GM12873 (cell line): ENCODE measurements around the gene LRRFIP1.

Source experiments
- TF ChIP-seq, protein P1 (sequence below): IDR thresholded peaks from 2 replicates; pipeline ENCODE4 v1.5.1; 2012; ENCODE audit warnings: low read depth, mild to moderate bottlenecking, moderate library complexity, low read length, control low read depth; ENCODE audit not compliant: insufficient read depth; ENCODE audit errors: missing control alignments

LRRFIP1 gene

DNA sequence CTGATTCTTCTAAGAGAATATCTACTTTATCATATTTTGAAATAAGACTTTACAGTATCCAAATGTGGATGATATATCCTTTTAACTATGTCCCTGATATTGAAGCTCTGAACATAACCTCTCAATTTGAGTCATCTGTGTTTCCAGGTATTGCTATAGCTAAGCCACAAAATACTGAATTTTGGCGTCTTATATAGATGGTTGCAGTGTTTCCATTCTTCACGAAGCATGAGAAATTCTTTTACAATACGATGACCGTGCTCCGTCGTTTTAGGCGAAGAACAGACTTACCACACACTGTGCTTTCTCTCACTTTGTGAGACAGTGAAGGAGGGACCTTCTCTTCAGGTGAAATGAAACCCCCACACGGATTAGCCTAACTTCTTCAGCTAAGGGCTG, 45.3 kb downstream of the LRRFIP1 start:
- TF ChIP-seq, protein P1, sequence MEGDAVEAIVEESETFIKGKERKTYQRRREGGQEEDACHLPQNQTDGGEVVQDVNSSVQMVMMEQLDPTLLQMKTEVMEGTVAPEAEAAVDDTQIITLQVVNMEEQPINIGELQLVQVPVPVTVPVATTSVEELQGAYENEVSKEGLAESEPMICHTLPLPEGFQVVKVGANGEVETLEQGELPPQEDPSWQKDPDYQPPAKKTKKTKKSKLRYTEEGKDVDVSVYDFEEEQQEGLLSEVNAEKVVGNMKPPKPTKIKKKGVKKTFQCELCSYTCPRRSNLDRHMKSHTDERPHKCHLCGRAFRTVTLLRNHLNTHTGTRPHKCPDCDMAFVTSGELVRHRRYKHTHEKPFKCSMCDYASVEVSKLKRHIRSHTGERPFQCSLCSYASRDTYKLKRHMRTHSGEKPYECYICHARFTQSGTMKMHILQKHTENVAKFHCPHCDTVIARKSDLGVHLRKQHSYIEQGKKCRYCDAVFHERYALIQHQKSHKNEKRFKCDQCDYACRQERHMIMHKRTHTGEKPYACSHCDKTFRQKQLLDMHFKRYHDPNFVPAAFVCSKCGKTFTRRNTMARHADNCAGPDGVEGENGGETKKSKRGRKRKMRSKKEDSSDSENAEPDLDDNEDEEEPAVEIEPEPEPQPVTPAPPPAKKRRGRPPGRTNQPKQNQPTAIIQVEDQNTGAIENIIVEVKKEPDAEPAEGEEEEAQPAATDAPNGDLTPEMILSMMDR, result no peak

- TF ChIP-seq, protein P1, result peak; percentile 71
These were observed 46.0 kb downstream of the LRRFIP1 start for GRCh38 chr2:237673130-237674001.

DNA sequence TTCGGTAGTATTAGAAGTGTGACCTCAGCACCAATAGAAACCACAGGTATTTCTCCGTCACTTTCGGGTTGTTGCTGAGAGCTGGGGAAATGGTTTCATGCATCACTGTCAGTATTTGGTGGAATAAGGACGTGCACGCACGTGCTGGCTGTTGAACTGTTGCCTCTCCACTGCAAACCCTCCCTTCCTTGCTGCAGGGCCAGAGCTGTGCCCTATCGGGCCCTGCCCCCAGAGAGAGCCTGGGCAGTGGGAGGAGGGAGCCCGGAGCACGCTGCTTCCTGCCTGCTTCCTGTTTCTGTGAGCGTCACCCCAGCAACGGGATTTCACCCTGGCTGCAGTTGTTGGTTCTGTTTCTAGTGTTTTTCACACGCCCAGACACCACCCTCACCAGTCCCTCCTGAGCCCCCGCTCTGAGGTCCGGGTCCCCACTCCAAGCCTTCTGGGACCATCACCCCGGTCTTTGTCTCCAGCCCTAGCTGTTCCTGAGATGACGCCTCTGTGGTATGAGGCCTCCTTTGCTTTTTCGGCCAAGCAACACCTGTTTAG, 47.4 kb downstream of the LRRFIP1 start:
- TF ChIP-seq, protein P1, result no peak

DNA sequence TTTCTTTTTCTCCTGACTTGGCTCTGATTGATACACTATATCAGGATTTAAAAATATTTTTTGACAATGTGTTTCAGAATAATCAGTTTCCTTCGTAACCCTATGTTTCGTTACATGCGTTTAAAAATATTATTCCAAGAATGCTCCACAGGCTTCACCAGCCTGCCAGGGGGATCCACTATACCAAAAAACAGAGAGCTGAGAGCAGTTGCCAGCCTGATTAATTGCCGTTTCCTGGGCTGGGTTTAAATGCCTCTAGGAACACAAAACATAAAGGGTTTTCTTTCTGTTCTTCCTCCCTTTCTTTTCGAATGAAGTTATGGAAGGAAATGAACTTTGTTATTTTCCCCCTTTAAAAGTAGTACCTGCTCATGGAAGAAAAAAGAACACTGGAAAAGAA, 47.9 kb downstream of the LRRFIP1 start:
- TF ChIP-seq, protein P1, result no peak

- TF ChIP-seq, protein P1, result no peak
These were observed 53.5 kb downstream of the LRRFIP1 start for GRCh38 chr2:237680702-237681478.

GRCh38 chr2:237682151-237682550, 54.8 kb downstream of the LRRFIP1 start:
- TF ChIP-seq, protein P1, result no peak
